NCI-H524 treated with DMSO at 0.1 percent for 48 hours (cell line): ENCODE results near the gene RYR2.

Source experiments
- DNase-seq: peaks from one replicate; lab custom pipeline; 2025; lab: John Stamatoyannopoulos, UW

RYR2 gene

GRCh38 chr1:237732657-237733056, 690.7 kb downstream of the RYR2 start:
- no peak for DNase-seq

GRCh38 chr1:237736372-237737029, 694.5 kb downstream of the RYR2 start:
- no peak for DNase-seq

- no peak for DNase-seq
Observed at GRCh38 chr1:237737448-237737847, 695.5 kb downstream of the RYR2 start.

GRCh38 chr1:237737938-237738610, 696.1 kb downstream of the RYR2 start:
- DNase-seq, result no peak

- DNase-seq, result no peak
Observed at GRCh38 chr1:237740846-237741245, 698.9 kb downstream of the RYR2 start.

GRCh38 chr1:237745545-237745944, 703.6 kb downstream of the RYR2 start:
- DNase-seq, result no peak

GRCh38 chr1:237748171-237748960, 706.4 kb downstream of the RYR2 start:
- DNase-seq, result no peak

GRCh38 chr1:237749122-237749521, 707.1 kb downstream of the RYR2 start:
- no peak for DNase-seq

- DNase-seq, result no peak
Observed at GRCh38 chr1:237751090-237751489, 709.1 kb downstream of the RYR2 start.

- no peak for DNase-seq
Observed at GRCh38 chr1:237754627-237755026, 712.6 kb downstream of the RYR2 start.

GRCh38 chr1:237756304-237756967, 714.5 kb downstream of the RYR2 start:
- no peak for DNase-seq

- DNase-seq, result no peak
Observed at GRCh38 chr1:237759377-237759776, 717.4 kb downstream of the RYR2 start.

GRCh38 chr1:237760951-237761350, 719.0 kb downstream of the RYR2 start:
- DNase-seq, result no peak

GRCh38 chr1:237763137-237763536, 721.2 kb downstream of the RYR2 start:
- DNase-seq, result no peak

- peak; percentile 13 for DNase-seq
Observed at GRCh38 chr1:237763751-237764150, 721.8 kb downstream of the RYR2 start.

GRCh38 chr1:237769916-237770315, 727.9 kb downstream of the RYR2 start:
- no peak for DNase-seq

GRCh38 chr1:237772009-237772408, 730.0 kb downstream of the RYR2 start:
- no peak for DNase-seq

- no peak for DNase-seq
Observed at GRCh38 chr1:237774246-237774645, 732.3 kb downstream of the RYR2 start.

GRCh38 chr1:237779356-237779755, 737.4 kb downstream of the RYR2 start:
- DNase-seq, result no peak

- DNase-seq, result no peak
Observed at GRCh38 chr1:237786066-237786719, 744.2 kb downstream of the RYR2 start.

GRCh38 chr1:237788069-237788468, 746.1 kb downstream of the RYR2 start:
- DNase-seq, result no peak

- DNase-seq, result no peak
Observed at GRCh38 chr1:237789619-237790018, 747.6 kb downstream of the RYR2 start.
